Activated CD8-positive, alpha-beta memory T cell treated with anti-CD3 and anti-CD28 coated beads, Interleukin-2, amount 50 U/mL, for 24 hours (primary cell): Measurements from ENCODE around the gene HMGN4.
"Not testable (repeated sequence)": the region's sequence is repeated elsewhere in the genome, so short reads cannot be mapped to it uniquely, and the experiment has no call there.

Experiments
- DNase-seq: peaks from one replicate; pipeline ENCODE4 v3.0.0-alpha.2; 2020; ENCODE audit errors: extremely low read depth

Gene HMGN4

GRCh38 chr6:26537846-26538571 is at the start of gene HMGN4:
TSS of gene HMGN4 (plus strand) at chr6:26538366. CDS start at chr6:26545207, 6,841 bp downstream.
- DNase-seq: peak; percentile 56

- DNase-seq: no peak
These were observed 47.9 kb upstream of the HMGN4 start for GRCh38 chr6:26489996-26490964.

GRCh38 chr6:26491604-26492003 is 46.6 kb upstream of the HMGN4 start:
- DNase-seq: no peak

- DNase-seq: no peak
These were observed 44.9 kb upstream of the HMGN4 start for GRCh38 chr6:26493258-26493657.

GRCh38 chr6:26494117-26494516 is 44.0 kb upstream of the HMGN4 start:
- no peak for DNase-seq

GRCh38 chr6:26495281-26495680 is 42.9 kb upstream of the HMGN4 start:
- DNase-seq: no peak

GRCh38 chr6:26497610-26498009 is 40.6 kb upstream of the HMGN4 start:
- DNase-seq: no peak

- no peak for DNase-seq
These were observed 38.1 kb upstream of the HMGN4 start, which contains the start of gene BTN1A1 for GRCh38 chr6:26500102-26500501. TSS of gene BTN1A1 (plus strand) at chr6:26500303. CDS start at chr6:26501287, 984 bp downstream.

- DNase-seq: no peak
These were observed 36.6 kb upstream of the HMGN4 start for GRCh38 chr6:26501482-26501986.

- DNase-seq: no peak
These were observed 36.0 kb upstream of the HMGN4 start for GRCh38 chr6:26502165-26502564.

- no peak for DNase-seq
These were observed 35.5 kb upstream of the HMGN4 start for GRCh38 chr6:26502626-26503025.

- no peak for DNase-seq
These were observed 30.5 kb upstream of the HMGN4 start for GRCh38 chr6:26507658-26508057.

GRCh38 chr6:26511033-26511432 is 27.1 kb upstream of the HMGN4 start:
- DNase-seq: not testable (repeated sequence)

GRCh38 chr6:26514984-26515383 is 23.2 kb upstream of the HMGN4 start:
- no peak for DNase-seq

- DNase-seq: no peak
These were observed 21.4 kb upstream of the HMGN4 start for GRCh38 chr6:26516481-26517427.

GRCh38 chr6:26519359-26519758 is 18.8 kb upstream of the HMGN4 start:
- DNase-seq: no peak

GRCh38 chr6:26520237-26520849 is 17.8 kb upstream of the HMGN4 start:
- DNase-seq: no peak

- DNase-seq: peak; percentile 66
These were observed 17.1 kb upstream of the HMGN4 start for GRCh38 chr6:26520850-26521599.

GRCh38 chr6:26521600-26522391 is 16.4 kb upstream of the HMGN4 start:
- no peak for DNase-seq
